NB4 (cell line): ENCODE measurements around the gene ZNF407.

Experiments
- DNase-seq: peaks from one replicate; pipeline ENCODE4 v3.0.0; 2010; ENCODE audit warnings: low read depth
- H3K4me3 ChIP-seq: one replicate; pipeline ENCODE4 v1.5.1; 2011; ENCODE audit warnings: mild to moderate bottlenecking, low read depth, low read length, moderate library complexity
- MYC ChIP-seq: IDR thresholded peaks from 2 replicates; pipeline ENCODE4 v1.6.1; 2011; ENCODE audit warnings: low read depth, low read length
- POLR2A ChIP-seq: IDR thresholded peaks from 2 replicates; pipeline ENCODE4 v1.6.1; 2011; ENCODE audit warnings: mild to moderate bottlenecking; ENCODE audit not compliant: insufficient read length; ENCODE audit errors: extremely low read depth
- TF ChIP-seq, protein P1 (sequence below): IDR thresholded peaks from one replicate; pipeline ENCODE4 v1.5.1; 2012; ENCODE audit warnings: low read depth, low read length
- TF ChIP-seq, protein P2 (sequence below): IDR thresholded peaks from 2 replicates; pipeline ENCODE4 v1.6.1; 2011; ENCODE audit warnings: low read depth, low read length

Gene ZNF407

DNA sequence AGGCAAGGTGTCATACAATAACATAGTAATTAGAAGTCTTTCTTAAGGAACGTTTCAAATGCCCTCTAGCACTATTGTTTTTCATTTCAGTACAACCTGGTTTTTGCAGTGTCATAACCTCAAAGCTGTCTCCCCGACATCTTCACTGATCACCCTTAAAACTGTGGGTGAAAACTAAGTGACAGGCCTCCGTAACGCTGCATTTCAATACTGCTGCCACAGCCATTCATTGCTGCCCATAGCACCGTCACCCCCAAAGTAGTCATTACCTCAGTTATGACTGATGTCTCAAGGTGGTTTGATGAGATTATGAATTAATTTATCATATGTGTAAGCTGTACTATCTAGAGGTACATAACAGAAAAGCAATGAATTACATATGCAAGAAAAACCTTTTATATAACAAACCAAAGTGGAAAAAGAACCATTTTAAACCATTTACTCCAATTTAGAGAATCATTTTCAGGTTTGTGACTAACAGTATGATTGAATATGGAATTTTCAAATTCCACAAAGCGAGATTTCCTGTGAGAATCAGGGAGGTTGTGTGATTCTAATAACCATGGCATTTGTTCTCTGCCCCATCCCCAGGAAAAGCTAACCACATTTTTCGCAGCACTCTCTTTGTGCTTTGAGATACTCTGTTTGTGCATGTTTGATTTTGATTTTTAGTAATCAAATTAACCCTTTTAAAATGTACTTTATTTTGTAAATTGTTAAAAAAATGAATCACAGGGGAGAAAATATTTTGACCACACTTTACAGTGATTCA lies 348.3 kb downstream of the ZNF407 start:
- TF ChIP-seq MYC (no peak), POLR2A (no peak)
- TF ChIP-seq, protein P1, sequence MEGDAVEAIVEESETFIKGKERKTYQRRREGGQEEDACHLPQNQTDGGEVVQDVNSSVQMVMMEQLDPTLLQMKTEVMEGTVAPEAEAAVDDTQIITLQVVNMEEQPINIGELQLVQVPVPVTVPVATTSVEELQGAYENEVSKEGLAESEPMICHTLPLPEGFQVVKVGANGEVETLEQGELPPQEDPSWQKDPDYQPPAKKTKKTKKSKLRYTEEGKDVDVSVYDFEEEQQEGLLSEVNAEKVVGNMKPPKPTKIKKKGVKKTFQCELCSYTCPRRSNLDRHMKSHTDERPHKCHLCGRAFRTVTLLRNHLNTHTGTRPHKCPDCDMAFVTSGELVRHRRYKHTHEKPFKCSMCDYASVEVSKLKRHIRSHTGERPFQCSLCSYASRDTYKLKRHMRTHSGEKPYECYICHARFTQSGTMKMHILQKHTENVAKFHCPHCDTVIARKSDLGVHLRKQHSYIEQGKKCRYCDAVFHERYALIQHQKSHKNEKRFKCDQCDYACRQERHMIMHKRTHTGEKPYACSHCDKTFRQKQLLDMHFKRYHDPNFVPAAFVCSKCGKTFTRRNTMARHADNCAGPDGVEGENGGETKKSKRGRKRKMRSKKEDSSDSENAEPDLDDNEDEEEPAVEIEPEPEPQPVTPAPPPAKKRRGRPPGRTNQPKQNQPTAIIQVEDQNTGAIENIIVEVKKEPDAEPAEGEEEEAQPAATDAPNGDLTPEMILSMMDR, result no peak
- TF ChIP-seq, protein P2, sequence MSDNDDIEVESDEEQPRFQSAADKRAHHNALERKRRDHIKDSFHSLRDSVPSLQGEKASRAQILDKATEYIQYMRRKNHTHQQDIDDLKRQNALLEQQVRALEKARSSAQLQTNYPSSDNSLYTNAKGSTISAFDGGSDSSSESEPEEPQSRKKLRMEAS, result no peak

DNA sequence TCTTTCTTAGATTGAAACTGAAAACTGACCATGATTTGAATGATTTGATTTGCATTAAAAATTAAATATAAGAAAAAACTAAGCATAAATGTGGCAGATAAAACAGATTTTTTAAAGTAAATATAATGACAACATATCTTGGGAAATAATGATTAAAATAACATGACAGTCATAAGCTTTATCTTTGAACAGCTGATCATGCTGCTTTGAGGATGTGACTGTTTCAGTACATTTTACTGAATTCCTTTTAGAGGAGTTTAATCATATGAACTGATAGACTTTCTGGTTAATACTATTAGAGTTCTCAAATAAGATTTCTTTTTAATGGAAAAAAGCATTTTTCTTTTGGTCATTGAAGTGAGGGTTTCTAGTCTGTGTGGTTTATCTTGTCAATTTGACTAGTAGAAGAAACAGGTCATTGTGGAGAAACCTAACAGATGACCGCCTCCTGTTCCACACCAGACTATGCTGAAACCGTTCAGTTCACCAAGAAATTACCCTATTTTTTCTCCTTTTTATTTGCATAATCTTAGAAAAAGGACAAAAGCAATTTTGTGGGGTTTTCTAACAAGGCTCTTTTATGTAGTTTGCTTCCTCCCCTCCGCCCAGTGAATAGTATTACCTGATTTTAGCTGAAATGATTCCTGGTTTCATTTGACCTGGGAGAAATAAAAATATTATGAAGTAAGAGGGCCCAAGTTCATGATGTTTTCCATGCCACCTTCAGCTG lies 349.1 kb downstream of the ZNF407 start:
- no peak for DNase-seq
- TF ChIP-seq MYC (no peak), POLR2A (no peak)
- TF ChIP-seq, protein P2, result no peak
- TF ChIP-seq, protein P1, result no peak
- no peak overlapping the region for H3K4me3 ChIP-seq

More for the DNA sequence above, 348.3 kb downstream of the ZNF407 start:
- H3K4me3 ChIP-seq, result no peak overlapping the region
- DNase-seq, result no peak

DNA sequence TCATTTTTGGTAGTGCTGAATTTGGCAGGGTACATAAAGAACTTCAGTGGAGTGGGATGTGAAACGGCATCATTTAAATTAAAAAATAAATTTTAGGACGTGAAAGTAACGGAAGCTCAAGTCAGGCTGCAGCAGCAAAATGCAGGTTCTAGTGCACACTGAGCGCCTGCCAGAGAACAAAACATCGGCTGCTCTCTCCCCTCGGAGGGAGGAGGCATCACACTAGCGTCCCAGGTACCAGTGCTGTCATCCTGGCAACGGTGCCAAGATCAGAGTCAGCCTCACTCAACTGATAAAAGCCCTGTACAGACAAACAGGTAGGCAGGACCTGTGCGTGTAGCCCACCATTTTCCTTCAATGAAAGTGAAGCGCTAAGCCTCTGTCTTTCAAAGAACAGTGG lies 349.7 kb downstream of the ZNF407 start:
- H3K4me3 ChIP-seq, result no peak overlapping the region
- DNase-seq, result no peak
- TF ChIP-seq MYC, result no peak
- TF ChIP-seq POLR2A, result no peak
- TF ChIP-seq, protein P1, result no peak
- TF ChIP-seq, protein P2, result no peak

DNA sequence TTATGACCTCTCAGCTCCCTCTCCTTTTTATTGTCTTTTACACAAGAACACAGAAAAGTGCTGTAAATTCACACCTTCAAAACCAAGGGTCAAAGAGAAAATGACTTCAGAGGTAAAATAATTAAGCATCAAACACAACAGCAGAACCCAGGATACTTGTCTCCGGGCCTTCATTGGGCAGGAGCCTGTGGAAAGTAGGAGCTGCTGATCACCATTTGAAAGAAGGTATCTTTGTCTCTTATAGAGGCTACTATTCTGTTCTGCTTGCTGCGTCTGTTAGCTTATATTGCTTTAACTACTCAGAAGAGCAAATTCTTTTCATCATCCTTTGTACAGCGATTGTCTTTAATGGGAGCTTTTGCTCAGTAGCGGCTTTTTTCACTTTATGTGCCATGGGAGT lies 350.2 kb downstream of the ZNF407 start:
- DNase-seq, result no peak
- TF ChIP-seq MYC (no peak), POLR2A (no peak)
- TF ChIP-seq, protein P1, result no peak
- TF ChIP-seq, protein P2, result no peak
- H3K4me3 ChIP-seq, result no peak overlapping the region

DNA sequence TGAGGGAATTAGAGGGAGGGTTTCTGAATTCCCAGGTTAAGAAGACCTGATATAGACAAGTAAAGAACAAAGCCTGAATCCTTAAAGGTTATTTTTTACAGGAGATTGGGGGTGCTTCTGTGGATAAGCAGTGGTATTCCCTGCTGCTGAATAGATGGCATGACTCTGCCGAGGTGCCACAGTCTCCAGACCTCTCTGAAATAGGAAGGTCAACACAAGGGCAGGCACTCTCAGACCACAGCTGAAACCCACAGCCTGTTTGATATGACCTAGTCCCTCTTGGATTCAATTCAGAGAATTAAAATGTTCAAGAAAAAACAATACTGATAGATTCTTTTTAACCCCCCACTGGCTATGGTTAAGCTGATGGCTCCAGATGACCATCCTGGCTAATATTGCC lies 351.9 kb downstream of the ZNF407 start:
- DNase-seq, result no peak
- TF ChIP-seq MYC (no peak), POLR2A (no peak)
- TF ChIP-seq, protein P1, result no peak
- TF ChIP-seq, protein P2, result no peak
- H3K4me3 ChIP-seq, result no peak overlapping the region
